ENCODE measurements around the gene GEMIN8. TPM values are rescaled to one million over a fixed set of nuclear protein-coding genes. Genes with fewer than 3 reads are reported as not detected.

GEMIN8 gene
- total RNA-seq, 2 donors from 2014 or later: 11.4 to 13.4 TPM

DNA sequence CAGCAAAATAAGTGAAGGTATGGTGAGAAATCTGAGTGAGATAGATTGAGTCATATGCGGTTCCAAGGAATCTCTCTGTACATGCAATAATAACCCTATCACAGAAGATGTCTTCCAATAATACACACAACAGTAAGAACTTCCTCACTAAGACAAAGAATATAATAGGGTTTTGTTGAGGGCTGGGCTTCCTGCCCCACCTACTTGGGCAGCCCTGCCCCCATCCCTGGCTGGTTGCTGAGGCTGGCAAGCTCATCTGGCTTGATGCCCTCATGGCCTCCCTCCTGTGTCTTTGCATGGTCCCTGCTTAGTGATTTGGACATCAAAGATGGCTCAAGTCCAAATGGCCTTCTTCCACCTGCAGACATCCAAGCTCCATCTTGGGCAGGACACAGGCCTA lies 2.7 kb downstream of the GEMIN8 start:
- H3K4me1 ChIP-seq (replicated peaks): no peaks in the 10 kb centered on the region

DNA sequence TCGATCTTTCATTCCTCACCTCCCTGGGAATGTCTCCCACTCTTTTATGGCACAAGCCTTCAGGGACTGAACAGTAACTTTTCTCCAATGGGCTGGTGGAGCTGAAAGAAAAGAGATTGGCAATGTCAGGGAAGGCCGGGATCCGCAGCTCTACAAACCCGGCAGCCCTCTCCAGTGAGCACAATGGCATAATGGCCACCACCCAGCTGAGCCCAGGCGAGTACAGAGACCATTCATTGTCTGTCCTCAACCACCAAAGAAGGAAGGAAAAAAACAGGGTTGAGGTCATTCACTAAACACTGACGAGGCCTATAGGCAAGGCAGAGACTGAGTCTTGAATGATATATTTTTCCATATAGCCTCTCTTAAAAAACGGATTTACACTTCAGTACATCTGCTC lies 3.6 kb downstream of the GEMIN8 start:
- Histone ChIP-seq H3K27ac (no peak overlapping the region), H3K4me1 (replicated peaks) (no peaks in the 10 kb centered on the region), H3K27me3 (replicated peaks; ENCODE audit: insufficient read depth) (no peaks in the 10 kb centered on the region), H3K36me3 (no peaks in the 10 kb centered on the region), H3K4me3 (no peak overlapping the region), H3K9me3 (no peaks in the 10 kb centered on the region)
- WGBS: 71% methylated on average over 6 of the region's 7 CpGs
- intact Hi-C loops (cut with DNase I): loop anchor here (5.0 kb wide), 1 partner anchor 359 kb away; no protein-coding TSS in a partner anchor
- TF ChIP-seq, protein P1, sequence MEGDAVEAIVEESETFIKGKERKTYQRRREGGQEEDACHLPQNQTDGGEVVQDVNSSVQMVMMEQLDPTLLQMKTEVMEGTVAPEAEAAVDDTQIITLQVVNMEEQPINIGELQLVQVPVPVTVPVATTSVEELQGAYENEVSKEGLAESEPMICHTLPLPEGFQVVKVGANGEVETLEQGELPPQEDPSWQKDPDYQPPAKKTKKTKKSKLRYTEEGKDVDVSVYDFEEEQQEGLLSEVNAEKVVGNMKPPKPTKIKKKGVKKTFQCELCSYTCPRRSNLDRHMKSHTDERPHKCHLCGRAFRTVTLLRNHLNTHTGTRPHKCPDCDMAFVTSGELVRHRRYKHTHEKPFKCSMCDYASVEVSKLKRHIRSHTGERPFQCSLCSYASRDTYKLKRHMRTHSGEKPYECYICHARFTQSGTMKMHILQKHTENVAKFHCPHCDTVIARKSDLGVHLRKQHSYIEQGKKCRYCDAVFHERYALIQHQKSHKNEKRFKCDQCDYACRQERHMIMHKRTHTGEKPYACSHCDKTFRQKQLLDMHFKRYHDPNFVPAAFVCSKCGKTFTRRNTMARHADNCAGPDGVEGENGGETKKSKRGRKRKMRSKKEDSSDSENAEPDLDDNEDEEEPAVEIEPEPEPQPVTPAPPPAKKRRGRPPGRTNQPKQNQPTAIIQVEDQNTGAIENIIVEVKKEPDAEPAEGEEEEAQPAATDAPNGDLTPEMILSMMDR (IDR thresholded peaks at IDR 0.05): no peak
- TF ChIP-seq POLR2AphosphoS5 (IDR thresholded peaks at IDR 0.05): no peak
- TF ChIP-seq POLR2A (IDR thresholded peaks at IDR 0.05): no peak
- no peak for DNase-seq (ENCODE audit: low spot score)

More for the DNA sequence above, 2.7 kb downstream of the GEMIN8 start:
- Histone ChIP-seq H3K27ac (no peak overlapping the region), H3K9me3 (no peaks in the 10 kb centered on the region), H3K4me3 (no peak overlapping the region), H3K27me3 (replicated peaks; ENCODE audit: insufficient read depth) (no peaks in the 10 kb centered on the region), H3K36me3 (no peaks in the 10 kb centered on the region)
- no peak for TF ChIP-seq POLR2A (IDR thresholded peaks at IDR 0.05)
- TF ChIP-seq POLR2AphosphoS5 (IDR thresholded peaks at IDR 0.05): no peak
- TF ChIP-seq, protein P1 (IDR thresholded peaks at IDR 0.05): no peak
- DNase-seq (ENCODE audit: low spot score): no peak
- 69% methylated on average over 1 of the region's 1 CpG for WGBS
- intact Hi-C loops (cut with DNase I): loop anchor here (5.0 kb wide), 1 partner anchor 360 kb away; no protein-coding TSS in a partner anchor

DNA sequence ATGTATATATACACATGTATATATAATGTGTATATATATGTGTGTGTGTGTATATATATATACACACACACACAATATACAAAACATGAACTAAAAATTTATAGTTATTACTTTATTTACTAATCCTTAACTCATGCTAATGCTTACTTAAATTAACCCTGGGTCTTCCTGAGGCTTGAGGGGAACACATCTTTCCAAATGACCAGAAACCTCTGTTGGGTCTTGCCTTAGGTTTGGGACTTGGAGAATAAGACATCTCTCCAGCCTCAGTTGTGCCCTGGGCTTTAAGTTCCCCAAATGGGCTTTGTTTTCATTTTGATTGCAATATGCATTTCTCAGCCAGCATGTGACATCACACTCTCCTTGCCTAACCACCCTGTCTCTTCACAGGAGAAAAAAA lies 7.7 kb downstream of the GEMIN8 start:
- H3K27me3 ChIP-seq (replicated peaks; ENCODE audit: insufficient read depth): no peaks in the 10 kb centered on the region
- no peak overlapping the region for H3K27ac ChIP-seq
- TF ChIP-seq POLR2AphosphoS5 (IDR thresholded peaks at IDR 0.05): no peak
- TF ChIP-seq POLR2A (IDR thresholded peaks at IDR 0.05): no peak
- TF ChIP-seq, protein P1 (IDR thresholded peaks at IDR 0.05): no peak
- no peaks in the 10 kb centered on the region for H3K9me3 ChIP-seq
- H3K36me3 ChIP-seq: no peaks in the 10 kb centered on the region
- no peaks in the 10 kb centered on the region for H3K4me1 ChIP-seq (replicated peaks)
- no peak overlapping the region for H3K4me3 ChIP-seq
- intact Hi-C loops (cut with DNase I): no loop called here
- DNase-seq (ENCODE audit: low spot score): no peak

DNA sequence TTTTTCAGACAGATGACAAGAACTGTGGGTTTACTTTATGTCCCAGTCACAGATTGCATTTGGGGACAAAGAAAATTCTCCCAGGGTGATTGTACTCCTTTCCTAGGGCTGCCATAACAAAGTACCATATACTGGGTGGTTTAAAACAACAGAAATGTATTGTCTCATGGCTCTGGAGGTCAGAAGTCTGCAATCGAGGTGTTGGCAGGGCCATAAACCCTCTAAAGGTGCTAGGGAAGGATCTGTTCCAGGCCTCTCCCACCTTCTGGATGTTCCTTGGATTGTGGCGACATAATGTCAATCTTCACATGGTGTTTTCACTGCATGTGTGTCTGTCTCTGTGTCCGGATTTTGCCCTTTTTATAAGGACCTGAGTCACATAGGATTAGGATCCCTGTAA lies 12.3 kb downstream of the GEMIN8 start:
- Histone ChIP-seq H3K36me3 (no peaks in the 10 kb centered on the region), H3K4me3 (no peak overlapping the region), H3K4me1 (replicated peaks) (no peaks in the 10 kb centered on the region), H3K27ac (no peak overlapping the region), H3K9me3 (no peaks in the 10 kb centered on the region), H3K27me3 (replicated peaks; ENCODE audit: insufficient read depth) (no peaks in the 10 kb centered on the region)
- TF ChIP-seq, protein P1 (IDR thresholded peaks at IDR 0.05): no peak
- TF ChIP-seq POLR2AphosphoS5 (IDR thresholded peaks at IDR 0.05) (no peak), POLR2A (IDR thresholded peaks at IDR 0.05) (no peak)
- intact Hi-C loops (cut with DNase I): no loop called here
- 79% methylated on average over 3 of the region's 3 CpGs for WGBS
- DNase-seq (ENCODE audit: low spot score): no peak

DNA sequence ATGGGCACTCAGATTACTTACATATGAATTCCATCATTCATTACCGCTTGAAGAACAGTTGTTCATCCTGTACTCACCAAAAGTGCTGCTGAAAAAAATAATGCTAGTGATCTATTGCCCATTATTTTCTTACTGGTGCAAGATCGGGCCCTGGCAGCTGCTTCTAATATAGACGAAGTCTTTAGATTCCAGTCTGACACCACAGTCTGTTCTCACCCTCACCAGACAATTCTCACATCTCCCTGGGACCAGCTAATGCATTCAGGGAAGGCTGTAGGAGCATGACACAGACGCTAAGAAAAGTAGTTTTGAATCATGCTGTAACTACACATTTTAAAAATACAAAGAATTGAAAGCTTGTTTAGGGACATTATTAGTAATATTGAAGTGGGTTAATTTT lies 13.8 kb downstream of the GEMIN8 start:
- H3K27ac ChIP-seq: no peak overlapping the region
- H3K4me1 ChIP-seq (replicated peaks): no peaks in the 10 kb centered on the region
- H3K9me3 ChIP-seq: no peaks in the 10 kb centered on the region
- no peak for DNase-seq (ENCODE audit: low spot score)
- no peak for TF ChIP-seq POLR2AphosphoS5 (IDR thresholded peaks at IDR 0.05)
- no peak overlapping the region for H3K4me3 ChIP-seq
- no peaks in the 10 kb centered on the region for H3K27me3 ChIP-seq (replicated peaks; ENCODE audit: insufficient read depth)
- WGBS: 69% methylated on average over 4 of the region's 4 CpGs
- intact Hi-C loops (cut with DNase I): no loop called here
- no peaks in the 10 kb centered on the region for H3K36me3 ChIP-seq

All from prostate gland (tissue), 2 donors.